Measurements from ENCODE around the gene RAB7B.

RAB7B gene

GRCh38 chr1:206023695-206024094 is 20.5 kb upstream of the RAB7B start, which contains the start of gene CTSE:
TSS of gene CTSE (minus strand) at chr1:206023895. CDS start at chr1:206023791, 104 bp downstream.
- no peaks in the 10 kb centered on the region for H3K36me3 ChIP-seq (ENCODE audit: control insufficient read depth, low read length)
- H3K4me3 ChIP-seq (ENCODE audit: low read length): no peak within 1 kb of the TSS
- no peaks in the 10 kb centered on the region for H3K4me1 ChIP-seq (ENCODE audit: control insufficient read depth, low read length)
- H3K27ac ChIP-seq (ENCODE audit: low read depth, low read length): no peak within 1 kb of the TSS
- no peak within 1 kb of the TSS for H3K4me2 ChIP-seq (ENCODE audit: low read length)
- H3K27me3 ChIP-seq (ENCODE audit: control insufficient read depth, low read length): peaks cover 19% of the 10 kb centered on the region
- no peaks in the 10 kb centered on the region for H3K9me3 ChIP-seq (ENCODE audit: control insufficient read depth, insufficient read depth, low read length)
- no peaks in the 10 kb centered on the region for H4K20me1 ChIP-seq (ENCODE audit: control insufficient read depth, insufficient read depth, low read depth, low read length)
- H3K79me2 ChIP-seq (ENCODE audit: control insufficient read depth, low read length): no peaks in the 10 kb centered on the region
- TF ChIP-seq EZH2phosphoT487 (IDR thresholded peaks at IDR 0.05; ENCODE audit: borderline replicate concordance, low read length) (no peak), CTCF (IDR thresholded peaks at IDR 0.05; ENCODE audit: low read depth, low read length, poor library complexity, severe bottlenecking) (no peak)
- no peaks in the 10 kb centered on the region for H3F3A ChIP-seq (ENCODE audit: control insufficient read depth, insufficient read depth)
- H3K9me2 ChIP-seq (replicated peaks; ENCODE audit: control insufficient read depth, low read length): no peaks in the 10 kb centered on the region

DNA sequence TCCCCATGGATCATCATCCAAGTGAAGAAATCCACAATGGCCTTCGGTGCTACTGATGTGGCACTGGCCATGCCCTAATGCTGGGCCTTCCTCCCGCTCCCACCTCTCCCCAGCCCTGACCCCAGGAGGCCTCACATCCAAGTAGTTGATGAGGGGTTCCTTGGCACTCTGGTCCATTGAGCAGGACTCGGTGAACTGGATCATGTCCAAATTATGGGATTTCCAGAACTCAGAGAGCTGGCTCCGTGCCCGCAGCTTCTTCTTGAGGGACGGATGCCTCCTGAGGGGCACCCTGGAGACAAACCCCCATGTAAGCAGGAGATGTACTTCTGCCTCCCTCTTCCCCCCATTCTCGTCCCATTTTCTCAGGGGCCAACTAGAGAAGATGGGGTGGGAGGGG is 19.6 kb upstream of the RAB7B start:
- Histone ChIP-seq H3K4me3 (ENCODE audit: low read length) (no peak overlapping the region), H3K9me2 (replicated peaks; ENCODE audit: control insufficient read depth, low read length) (no peaks in the 10 kb centered on the region), H3K9me3 (ENCODE audit: control insufficient read depth, insufficient read depth, low read length) (no peaks in the 10 kb centered on the region)

GRCh38 chr1:206021626-206022365 is 18.6 kb upstream of the RAB7B start:
- Histone ChIP-seq H3K4me2 (ENCODE audit: low read length) (no peak overlapping the region), H3K27me3 (ENCODE audit: control insufficient read depth, low read length) (peaks cover 20% of the 10 kb centered on the region)
- TF ChIP-seq EZH2phosphoT487 (IDR thresholded peaks at IDR 0.05; ENCODE audit: borderline replicate concordance, low read length) (no peak), CTCF (IDR thresholded peaks at IDR 0.05; ENCODE audit: low read depth, low read length, poor library complexity, severe bottlenecking) (no peak)

More for the DNA sequence above, 19.6 kb upstream of the RAB7B start:
- Histone ChIP-seq H3K27me3 (ENCODE audit: control insufficient read depth, low read length) (peaks cover 20% of the 10 kb centered on the region), H4K20me1 (ENCODE audit: control insufficient read depth, insufficient read depth, low read depth, low read length) (no peaks in the 10 kb centered on the region), H3K4me2 (ENCODE audit: low read length) (no peak overlapping the region), H3K79me2 (ENCODE audit: control insufficient read depth, low read length) (no peaks in the 10 kb centered on the region), H3K4me1 (ENCODE audit: control insufficient read depth, low read length) (no peaks in the 10 kb centered on the region), H3F3A (ENCODE audit: control insufficient read depth, insufficient read depth) (no peaks in the 10 kb centered on the region), H3K36me3 (ENCODE audit: control insufficient read depth, low read length) (no peaks in the 10 kb centered on the region), H3K27ac (ENCODE audit: low read depth, low read length) (no peak overlapping the region)
- TF ChIP-seq CTCF (IDR thresholded peaks at IDR 0.05; ENCODE audit: low read depth, low read length, poor library complexity, severe bottlenecking): no peak
- TF ChIP-seq EZH2phosphoT487 (IDR thresholded peaks at IDR 0.05; ENCODE audit: borderline replicate concordance, low read length): no peak

More at GRCh38 chr1:206021626-206022365, 18.6 kb upstream of the RAB7B start:
- Histone ChIP-seq H3F3A (ENCODE audit: control insufficient read depth, insufficient read depth) (no peaks in the 10 kb centered on the region), H3K9me2 (replicated peaks; ENCODE audit: control insufficient read depth, low read length) (no peaks in the 10 kb centered on the region), H3K79me2 (ENCODE audit: control insufficient read depth, low read length) (no peaks in the 10 kb centered on the region), H3K4me1 (ENCODE audit: control insufficient read depth, low read length) (no peaks in the 10 kb centered on the region), H3K27ac (ENCODE audit: low read depth, low read length) (no peak overlapping the region), H4K20me1 (ENCODE audit: control insufficient read depth, insufficient read depth, low read depth, low read length) (no peaks in the 10 kb centered on the region), H3K9me3 (ENCODE audit: control insufficient read depth, insufficient read depth, low read length) (no peaks in the 10 kb centered on the region), H3K4me3 (ENCODE audit: low read length) (no peak overlapping the region), H3K36me3 (ENCODE audit: control insufficient read depth, low read length) (no peaks in the 10 kb centered on the region)
